K562 (cell line): ENCODE results near the gene ANXA9. TPM values are rescaled to one million over a fixed set of nuclear protein-coding genes. Genes with fewer than 3 reads are reported as not detected.

Source experiments
- ELF4 ChIP-seq: fragments of 450-650 bp; formaldehyde crosslinking; IDR thresholded peaks from 2 replicates; pipeline ENCODE4 v1.4.0; 2022; ENCODE audit warnings: missing genetic modification characterization
- RAD21 ChIP-seq, 2 experiments: fragments of 250-450 bp in 1 of 2; fragments of 450-650 bp in 1 of 2; sonication (Bioruptor Pico) in 1 of 2; formaldehyde crosslinking in 1 of 2; IDR thresholded peaks in 1 of 2; conservative IDR thresholded peaks in 1 of 2; 2 replicates each; pipeline versions ENCODE4 v1.4.0 to v1.8.0; 2020 to 2022; ENCODE audit warnings: mild to moderate bottlenecking in 2 of 2, moderate library complexity in 1 of 2
- REST ChIP-seq, 2 experiments: fragments of 450-650 bp; formaldehyde crosslinking in 1 of 2; IDR thresholded peaks; 2 replicates each; pipeline versions ENCODE4 v1.4.0 to v1.6.1; 2014 to 2020; ENCODE audit warnings: mild to moderate bottlenecking in 2 of 2, borderline replicate concordance in 1 of 2, low read depth in 1 of 2
- SMC3 ChIP-seq: conservative IDR thresholded peaks from 2 replicates; pipeline ENCODE4 v1.6.1; 2011; ENCODE audit warnings: low read depth, low read length, improper control_type of control experiment; ENCODE audit not compliant: insufficient read depth
- STAT6 ChIP-seq: sonication (generic); formaldehyde crosslinking; IDR thresholded peaks from 2 replicates; pipeline ENCODE4 v1.8.1; 2023; ENCODE audit warnings: mild to moderate bottlenecking, missing genetic modification reagents
- WHSC1 ChIP-seq: IDR thresholded peaks from one replicate; pipeline ENCODE4 v1.6.1; 2012; ENCODE audit warnings: low read length, control low read depth, inconsistent platforms
- ZBTB7A ChIP-seq: IDR thresholded peaks from 2 replicates; pipeline ENCODE4 v1.6.1; 2011; ENCODE audit warnings: low read depth, mild to moderate bottlenecking, low read length, moderate library complexity, borderline replicate concordance; ENCODE audit not compliant: control insufficient read depth
- ZNF592 ChIP-seq: fragments of 450-650 bp; IDR thresholded peaks from 2 replicates; pipeline ENCODE4 v1.6.1; 2017; ENCODE audit warnings: antibody characterized with exemption, mild to moderate bottlenecking
- polyA plus RNA-seq, 8 experiments: library from polyadenylated mRNA; depleted of rRNA in 4 of 8; stranded (reverse) in 5 of 8; unstranded in 3 of 8; fragments of >200 nt; fragmentation: Nextera tagmentation in 2 of 8; fragmentation: Illumina TruSeq in 1 of 8; extraction: Ambion mirVana in 2 of 8; extraction: Trizol in 1 of 8; gene quantifications; 2 replicates each; pipeline versions ENCODE4 v1.2.1 to v1.2.3, GENCODE V29; 2011 to 2014; ENCODE audit warnings: inconsistent platforms in 1 of 8, missing spikeins in 1 of 8
- total RNA-seq, 7 experiments: library from RNA; depleted of rRNA in 6 of 7; stranded (reverse); fragments of >200 nt in 6 of 7; fragmentation: Illumina TruSeq in 2 of 7; extraction: Trizol in 2 of 7; gene quantifications; 2 replicates each; pipeline versions ENCODE4 v1.2.1 to v1.2.3, GENCODE V29; 2011 to 2021; ENCODE audit warnings: low replicate concordance in 1 of 7
- TF ChIP-seq, protein P1 (sequence below): fragments of 450-650 bp; formaldehyde crosslinking; IDR thresholded peaks from 2 replicates; pipeline ENCODE4 v1.4.0; 2020; ENCODE audit warnings: mild to moderate bottlenecking, moderate library complexity

ANXA9 gene
- total and polyA plus RNA-seq, 9 of the 15 experiments (the other 6 are each of a cell fraction or from before 2014, with no cell fraction given), result 0.24 to 1.6 (median 0.57) TPM

DNA sequence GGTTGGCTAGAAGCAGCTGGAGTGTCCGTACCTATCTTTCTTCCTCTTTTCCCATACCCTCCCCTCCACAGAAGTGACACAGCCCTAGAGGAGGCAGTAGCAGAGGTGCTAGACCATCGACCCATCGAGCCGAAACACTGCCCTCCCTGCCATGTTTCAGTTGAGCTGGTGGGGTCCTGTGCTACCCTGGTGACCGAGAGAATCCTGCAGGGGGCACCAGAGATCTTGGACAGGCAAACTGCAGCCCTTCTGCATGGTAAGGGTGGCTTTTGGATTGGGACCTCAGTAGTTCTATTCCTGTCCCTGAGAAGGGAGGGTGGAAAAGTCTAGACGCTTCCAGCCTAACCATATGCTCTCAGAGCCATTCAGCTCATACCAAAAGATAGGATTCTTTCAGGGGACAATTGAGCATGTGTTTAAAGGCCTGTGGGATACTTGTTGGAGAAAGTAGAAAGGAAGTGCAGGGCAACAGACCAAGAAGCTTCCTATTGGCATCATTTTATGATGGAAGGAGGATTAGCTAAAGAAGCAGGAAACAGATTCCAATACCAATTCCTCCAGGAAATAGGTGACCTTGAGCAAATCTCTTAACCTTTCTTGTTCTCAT is 42.6 kb downstream of the ANXA9 start (continued):
- no peak for TF ChIP-seq ZNF592
- TF ChIP-seq STAT6, result no peak
- TF ChIP-seq, protein P1, sequence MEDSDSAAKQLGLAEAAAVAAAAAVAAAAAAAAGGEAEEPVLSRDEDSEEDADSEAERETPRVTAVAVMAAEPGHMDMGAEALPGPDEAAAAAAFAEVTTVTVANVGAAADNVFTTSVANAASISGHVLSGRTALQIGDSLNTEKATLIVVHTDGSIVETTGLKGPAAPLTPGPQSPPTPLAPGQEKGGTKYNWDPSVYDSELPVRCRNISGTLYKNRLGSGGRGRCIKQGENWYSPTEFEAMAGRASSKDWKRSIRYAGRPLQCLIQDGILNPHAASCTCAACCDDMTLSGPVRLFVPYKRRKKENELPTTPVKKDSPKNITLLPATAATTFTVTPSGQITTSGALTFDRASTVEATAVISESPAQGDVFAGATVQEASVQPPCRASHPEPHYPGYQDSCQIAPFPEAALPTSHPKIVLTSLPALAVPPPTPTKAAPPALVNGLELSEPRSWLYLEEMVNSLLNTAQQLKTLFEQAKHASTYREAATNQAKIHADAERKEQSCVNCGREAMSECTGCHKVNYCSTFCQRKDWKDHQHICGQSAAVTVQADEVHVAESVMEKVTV, result peak; percentile 67
- peak; percentile 81 to 88 for TF ChIP-seq RAD21 (CRISPR knock-in tag; conservative IDR thresholded peaks at IDR 0.05 in 1 of 2, IDR thresholded peaks at IDR 0.05 in 1 of 2)
- TF ChIP-seq ZBTB7A, result peak; percentile 34; the same call in 1 of the 2 replicates
- peak; percentile 84 for TF ChIP-seq SMC3
- TF ChIP-seq REST (IDR thresholded peaks at IDR 0.05; ENCODE audit: borderline replicate concordance), result peak; percentile 81
- TF ChIP-seq REST (CRISPR knock-in tag; IDR thresholded peaks at IDR 0.05; ENCODE audit: low read depth), result no peak
- 0 out of 2 replicates have a peak, but pooled peaks have one; percentile 26 for TF ChIP-seq ELF4 (CRISPR knock-in tag)
- no peak for TF ChIP-seq WHSC1
